Neural cell (in vitro differentiated cells): ENCODE data around the gene UVRAG. TPM values are rescaled to one million over a fixed set of nuclear protein-coding genes. Genes with fewer than 3 reads are reported as not detected.

Experiments used
- H2AFZ ChIP-seq: fragments of 200-600, 300-800 bp; sonication (generic), shearing (Covaris generic); 2 replicates; pipeline ENCODE4 v1.6.0; 2014; ENCODE audit warnings: low read depth, mild to moderate bottlenecking, antibody characterized with exemption, low read length, moderate library complexity
- H3F3A ChIP-seq: fragments of 200-600 bp; shearing (Covaris generic); 2 replicates; pipeline ENCODE4 v1.6.1; 2016; ENCODE audit warnings: mild to moderate bottlenecking, moderate library complexity, mixed read lengths, antibody characterized with exemption, low read length; ENCODE audit not compliant: insufficient read depth, poor library complexity, severe bottlenecking
- H3K27ac ChIP-seq: fragments of 200-600, 300-800 bp; sonication (generic), shearing (Covaris generic); 2 replicates; pipeline ENCODE4 v1.5.1; 2014; ENCODE audit warnings: mild to moderate bottlenecking, low read length, moderate library complexity
- H3K27me3 ChIP-seq: fragments of 300-800, 200-600 bp; sonication (generic), shearing (Covaris generic); 2 replicates; pipeline ENCODE4 v1.6.0; 2014; ENCODE audit warnings: mild to moderate bottlenecking, low read depth, low read length, moderate library complexity; ENCODE audit not compliant: insufficient read depth
- H3K36me3 ChIP-seq: fragments of 300-800, 200-600 bp; sonication (generic), shearing (Covaris generic); 2 replicates; pipeline ENCODE4 v1.5.1; 2014; ENCODE audit warnings: mild to moderate bottlenecking, antibody characterized with exemption, low read length, moderate library complexity; ENCODE audit not compliant: insufficient read depth
- H3K4me2 ChIP-seq: fragments of 300-800, 200-600 bp; sonication (generic), shearing (Covaris generic); 2 replicates; pipeline ENCODE4 v1.6.0; 2014; ENCODE audit warnings: mild to moderate bottlenecking, low read length
- H3K4me3 ChIP-seq: fragments of 300-800, 200-600 bp; sonication (generic), shearing (Covaris generic); 2 replicates; pipeline ENCODE4 v1.5.1; 2014; ENCODE audit warnings: mild to moderate bottlenecking, low read length, moderate library complexity
- H3K79me2 ChIP-seq: fragments of 200-600 bp; shearing (Covaris generic); replicated peaks from 2 replicates; pipeline ENCODE4 v1.6.0; 2014; ENCODE audit warnings: mild to moderate bottlenecking, low read length, moderate library complexity; ENCODE audit not compliant: insufficient read depth
- H3K9ac ChIP-seq: fragments of 300-800, 200-600 bp; sonication (generic), shearing (Covaris generic); 2 replicates; pipeline ENCODE4 v1.6.1; 2016; ENCODE audit warnings: mild to moderate bottlenecking, low read length, mixed read lengths
- H3K9me2 ChIP-seq: fragments of 200-600 bp; shearing (Covaris generic); 2 replicates; pipeline ENCODE4 v1.6.1; 2016; ENCODE audit warnings: mild to moderate bottlenecking, low read length, mixed read lengths; ENCODE audit not compliant: insufficient read depth
- H3K9me3 ChIP-seq: fragments of 200-600, 300-800 bp; sonication (generic), shearing (Covaris generic); 2 replicates; pipeline ENCODE4 v1.6.1; 2016; ENCODE audit warnings: mild to moderate bottlenecking, mixed run types, low read length, moderate library complexity, mixed read lengths
- H4K20me1 ChIP-seq: fragments of 200-600 bp; shearing (Covaris generic); 2 replicates; pipeline ENCODE4 v1.6.1; 2016; ENCODE audit warnings: mild to moderate bottlenecking, mixed run types; ENCODE audit not compliant: insufficient read depth
- EP300 ChIP-seq: fragments of 450-650 bp; conservative IDR thresholded peaks from 2 replicates; pipeline ENCODE4 v1.6.1; 2014; ENCODE audit warnings: antibody characterized with exemption, mild to moderate bottlenecking, moderate library complexity; ENCODE audit not compliant: poor library complexity, severe bottlenecking
- EZH2 ChIP-seq: fragments of 200-600, 300-800 bp; shearing (Covaris generic), sonication (generic); IDR thresholded peaks from 2 replicates; pipeline ENCODE4 v1.6.1; 2014; ENCODE audit warnings: antibody characterized with exemption, low read length, borderline replicate concordance, mild to moderate bottlenecking; ENCODE audit not compliant: insufficient read depth, poor library complexity, severe bottlenecking
- MXI1 ChIP-seq: fragments of 450-650 bp; conservative IDR thresholded peaks from 2 replicates; pipeline ENCODE4 v1.6.1; 2014; ENCODE audit warnings: antibody characterized with exemption, mild to moderate bottlenecking; ENCODE audit not compliant: poor library complexity, severe bottlenecking
- POLR2AphosphoS5 ChIP-seq: IDR thresholded peaks from 2 replicates; pipeline ENCODE4 v1.6.1; 2012
- RAD21 ChIP-seq: fragments of 450-650 bp; conservative IDR thresholded peaks from 2 replicates; pipeline ENCODE4 v1.6.1; 2014; ENCODE audit warnings: antibody characterized with exemption, mild to moderate bottlenecking, moderate library complexity
- SMC3 ChIP-seq: fragments of 450-650 bp; conservative IDR thresholded peaks from 2 replicates; pipeline ENCODE4 v1.6.1; 2014; ENCODE audit warnings: antibody characterized with exemption, mild to moderate bottlenecking, moderate library complexity; ENCODE audit not compliant: poor library complexity
- TAF1 ChIP-seq: IDR thresholded peaks from 2 replicates; pipeline ENCODE4 v1.6.1; 2012; ENCODE audit warnings: low read depth
- polyA plus RNA-seq: library from polyadenylated mRNA; depleted of rRNA; stranded (reverse); fragments of >200 nt; gene quantifications from 2 replicates; pipeline ENCODE4 v1.2.3, GENCODE V29; 2014
- TF ChIP-seq, protein P1 (sequence below): fragments of 450-650 bp; IDR thresholded peaks from 2 replicates; pipeline ENCODE4 v1.5.1; 2014; ENCODE audit warnings: antibody characterized with exemption, mild to moderate bottlenecking, moderate library complexity; ENCODE audit not compliant: poor library complexity, severe bottlenecking
- TF ChIP-seq, protein P2 (sequence below): IDR thresholded peaks from 2 replicates; pipeline ENCODE4 v1.6.1; 2012; ENCODE audit warnings: borderline replicate concordance

Gene UVRAG
- polyA plus RNA-seq, 1 donor from 2014 or later: 31.6 TPM

DNA sequence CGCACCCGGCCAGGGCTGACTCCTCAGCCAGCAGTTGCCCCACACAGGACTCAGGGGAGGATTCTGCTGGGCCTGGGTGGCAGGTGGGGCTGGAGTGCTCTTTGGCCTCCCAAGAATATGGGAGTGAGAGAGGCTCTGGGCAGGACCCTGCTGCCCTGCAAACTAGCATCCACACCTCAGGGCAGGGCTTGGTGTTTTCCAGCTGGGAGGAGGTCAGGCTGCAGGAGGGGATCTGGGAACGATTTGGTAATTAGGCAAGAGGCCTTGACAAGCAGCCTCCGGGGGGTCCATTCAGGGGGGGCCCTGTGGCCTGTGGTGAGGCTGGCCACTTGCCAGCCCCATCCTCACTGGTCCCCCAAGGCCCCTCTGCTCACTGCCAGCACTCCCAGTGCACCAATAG, 355.5 kb downstream of the UVRAG start:
- TF ChIP-seq, protein P1, sequence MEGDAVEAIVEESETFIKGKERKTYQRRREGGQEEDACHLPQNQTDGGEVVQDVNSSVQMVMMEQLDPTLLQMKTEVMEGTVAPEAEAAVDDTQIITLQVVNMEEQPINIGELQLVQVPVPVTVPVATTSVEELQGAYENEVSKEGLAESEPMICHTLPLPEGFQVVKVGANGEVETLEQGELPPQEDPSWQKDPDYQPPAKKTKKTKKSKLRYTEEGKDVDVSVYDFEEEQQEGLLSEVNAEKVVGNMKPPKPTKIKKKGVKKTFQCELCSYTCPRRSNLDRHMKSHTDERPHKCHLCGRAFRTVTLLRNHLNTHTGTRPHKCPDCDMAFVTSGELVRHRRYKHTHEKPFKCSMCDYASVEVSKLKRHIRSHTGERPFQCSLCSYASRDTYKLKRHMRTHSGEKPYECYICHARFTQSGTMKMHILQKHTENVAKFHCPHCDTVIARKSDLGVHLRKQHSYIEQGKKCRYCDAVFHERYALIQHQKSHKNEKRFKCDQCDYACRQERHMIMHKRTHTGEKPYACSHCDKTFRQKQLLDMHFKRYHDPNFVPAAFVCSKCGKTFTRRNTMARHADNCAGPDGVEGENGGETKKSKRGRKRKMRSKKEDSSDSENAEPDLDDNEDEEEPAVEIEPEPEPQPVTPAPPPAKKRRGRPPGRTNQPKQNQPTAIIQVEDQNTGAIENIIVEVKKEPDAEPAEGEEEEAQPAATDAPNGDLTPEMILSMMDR: no peak
- TF ChIP-seq EP300 (no peak), MXI1 (no peak), TAF1 (no peak), POLR2AphosphoS5 (no peak), EZH2 (no peak), RAD21 (no peak), SMC3 (no peak)
- TF ChIP-seq, protein P2, sequence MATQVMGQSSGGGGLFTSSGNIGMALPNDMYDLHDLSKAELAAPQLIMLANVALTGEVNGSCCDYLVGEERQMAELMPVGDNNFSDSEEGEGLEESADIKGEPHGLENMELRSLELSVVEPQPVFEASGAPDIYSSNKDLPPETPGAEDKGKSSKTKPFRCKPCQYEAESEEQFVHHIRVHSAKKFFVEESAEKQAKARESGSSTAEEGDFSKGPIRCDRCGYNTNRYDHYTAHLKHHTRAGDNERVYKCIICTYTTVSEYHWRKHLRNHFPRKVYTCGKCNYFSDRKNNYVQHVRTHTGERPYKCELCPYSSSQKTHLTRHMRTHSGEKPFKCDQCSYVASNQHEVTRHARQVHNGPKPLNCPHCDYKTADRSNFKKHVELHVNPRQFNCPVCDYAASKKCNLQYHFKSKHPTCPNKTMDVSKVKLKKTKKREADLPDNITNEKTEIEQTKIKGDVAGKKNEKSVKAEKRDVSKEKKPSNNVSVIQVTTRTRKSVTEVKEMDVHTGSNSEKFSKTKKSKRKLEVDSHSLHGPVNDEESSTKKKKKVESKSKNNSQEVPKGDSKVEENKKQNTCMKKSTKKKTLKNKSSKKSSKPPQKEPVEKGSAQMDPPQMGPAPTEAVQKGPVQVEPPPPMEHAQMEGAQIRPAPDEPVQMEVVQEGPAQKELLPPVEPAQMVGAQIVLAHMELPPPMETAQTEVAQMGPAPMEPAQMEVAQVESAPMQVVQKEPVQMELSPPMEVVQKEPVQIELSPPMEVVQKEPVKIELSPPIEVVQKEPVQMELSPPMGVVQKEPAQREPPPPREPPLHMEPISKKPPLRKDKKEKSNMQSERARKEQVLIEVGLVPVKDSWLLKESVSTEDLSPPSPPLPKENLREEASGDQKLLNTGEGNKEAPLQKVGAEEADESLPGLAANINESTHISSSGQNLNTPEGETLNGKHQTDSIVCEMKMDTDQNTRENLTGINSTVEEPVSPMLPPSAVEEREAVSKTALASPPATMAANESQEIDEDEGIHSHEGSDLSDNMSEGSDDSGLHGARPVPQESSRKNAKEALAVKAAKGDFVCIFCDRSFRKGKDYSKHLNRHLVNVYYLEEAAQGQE: no peak
- Histone ChIP-seq H3K36me3 (no peaks in the 10 kb centered on the region), H3K4me2 (no peak overlapping the region), H3K27ac (no peak overlapping the region), H3K9me3 (no peaks in the 10 kb centered on the region), H3K4me3 (no peak overlapping the region), H2AFZ (no peak overlapping the region), H3K79me2 (no peaks in the 10 kb centered on the region), H3K9ac (no peak overlapping the region), H3F3A (no peaks in the 10 kb centered on the region), H3K9me2 (no peaks in the 10 kb centered on the region), H4K20me1 (no peaks in the 10 kb centered on the region), H3K27me3 (no peaks in the 10 kb centered on the region)

DNA sequence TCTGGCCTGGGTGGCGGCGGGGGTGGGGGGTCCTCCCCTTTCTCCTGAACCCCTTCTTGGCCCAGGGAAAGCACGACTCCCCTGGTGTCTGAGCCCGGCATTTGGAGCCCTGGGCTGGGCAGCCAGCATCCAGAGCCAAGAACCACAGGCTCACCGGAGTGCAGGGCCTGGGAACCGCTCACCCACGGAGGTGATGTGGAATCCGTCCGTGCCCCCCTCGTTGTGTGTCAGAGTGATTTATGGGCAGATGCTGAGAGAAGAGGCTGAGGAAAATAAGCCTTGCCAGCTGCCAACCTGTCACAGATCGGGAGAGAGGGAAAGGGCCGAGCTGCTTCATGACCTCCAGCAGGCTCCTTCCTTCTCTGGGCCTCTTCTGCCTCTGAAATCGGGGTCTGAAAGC, 357.6 kb downstream of the UVRAG start:
- H3K9me2 ChIP-seq: no peaks in the 10 kb centered on the region
- H3K9ac ChIP-seq: no peak overlapping the region
- no peaks in the 10 kb centered on the region for H3K27me3 ChIP-seq
- H3F3A ChIP-seq: no peaks in the 10 kb centered on the region
- no peaks in the 10 kb centered on the region for H3K9me3 ChIP-seq
- no peak overlapping the region for H3K4me2 ChIP-seq
- no peaks in the 10 kb centered on the region for H3K36me3 ChIP-seq
- H3K27ac ChIP-seq: no peak overlapping the region
- H3K79me2 ChIP-seq: no peaks in the 10 kb centered on the region
- no peak overlapping the region for H2AFZ ChIP-seq
- TF ChIP-seq EP300 (no peak), EZH2 (no peak), SMC3 (no peak), RAD21 (no peak)
- TF ChIP-seq, protein P2: no peak
- TF ChIP-seq, protein P1: no peak
- H4K20me1 ChIP-seq: no peaks in the 10 kb centered on the region
- H3K4me3 ChIP-seq: no peak overlapping the region
